ENCODE data around the gene ISX.

GRCh38 chr22:35046744-35047462, 19.1 kb upstream of the ISX start:
- TF ChIP-seq CTCF (conservative IDR thresholded peaks at IDR 0.05; ENCODE audit: low read length): no peak
- no peak for TF ChIP-seq EZH2phosphoT487 (IDR thresholded peaks at IDR 0.05; ENCODE audit: borderline replicate concordance, low read depth, low read length)

Data from OCI-LY7 (cell line).